Measurements from ENCODE around the gene SUPV3L1.

DNA sequence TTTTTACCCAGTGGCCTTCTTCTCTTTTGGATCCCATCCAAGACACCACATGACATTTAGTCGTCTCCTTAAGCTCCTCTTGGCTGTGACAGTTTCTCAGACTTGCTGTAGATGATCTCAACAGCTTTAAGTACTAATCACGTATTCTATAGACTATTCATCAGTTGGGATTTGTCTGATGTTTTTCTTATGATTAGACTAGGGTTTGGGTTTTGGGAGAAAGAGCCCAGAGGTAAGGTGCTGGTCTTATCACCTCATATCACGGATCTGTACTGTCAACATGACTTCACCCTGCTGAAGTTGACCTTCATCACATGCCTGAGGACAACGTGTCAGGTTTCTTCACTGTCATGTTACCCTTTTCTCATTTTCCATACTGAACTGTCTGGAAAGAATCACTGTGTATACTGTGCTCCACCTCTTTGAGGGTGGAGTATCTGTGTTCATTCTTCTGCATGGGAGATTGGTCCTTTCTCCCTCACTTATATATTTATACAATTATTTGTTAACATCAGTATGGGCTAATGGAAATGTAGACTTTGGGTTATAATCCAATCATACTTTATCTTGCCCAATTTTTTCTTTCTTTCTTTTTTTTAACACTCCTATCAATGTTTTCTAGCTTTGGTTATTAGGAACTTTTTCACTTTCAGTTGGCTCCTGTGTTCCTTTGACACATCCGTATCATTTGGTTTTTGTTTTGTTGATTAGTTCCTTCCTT is 33.7 kb downstream of the SUPV3L1 start:
- TF ChIP-seq CTCF (IDR thresholded peaks at IDR 0.05) (no peak), EP300 (IDR thresholded peaks at IDR 0.05) (no peak), POLR2A (IDR thresholded peaks at IDR 0.05) (no peak)

Measured in tibial nerve (tissue), 4 donors.